OCI-M2 (cell line): ENCODE results near the gene OPN4.

Experiments used
- DNase-seq: peaks from one replicate; lab custom pipeline; 2025; ENCODE audit not compliant: unreplicated experiment; lab: John Stamatoyannopoulos, UW

OPN4 gene

GRCh38 chr10:86661161-86662025 lies 7.0 kb downstream of the OPN4 start:
- no peak for DNase-seq

GRCh38 chr10:86662186-86663045 lies 8.1 kb downstream of the OPN4 start:
- DNase-seq = no peak

GRCh38 chr10:86663046-86663345 lies 8.6 kb downstream of the OPN4 start:
- no peak for DNase-seq

- no peak for DNase-seq
Measured at GRCh38 chr10:86663576-86664339, 9.4 kb downstream of the OPN4 start.

- no peak for DNase-seq
Measured at GRCh38 chr10:86664341-86665217, 10.2 kb downstream of the OPN4 start.

GRCh38 chr10:86665218-86665607 lies 10.9 kb downstream of the OPN4 start:
- no peak for DNase-seq

GRCh38 chr10:86665868-86666267 lies 11.5 kb downstream of the OPN4 start:
- no peak for DNase-seq

- no peak for DNase-seq
Measured at GRCh38 chr10:86666538-86666937, 12.2 kb downstream of the OPN4 start.

- no peak for DNase-seq
Measured at GRCh38 chr10:86667421-86668181, 13.3 kb downstream of the OPN4 start.

GRCh38 chr10:86668297-86669165 lies 14.2 kb downstream of the OPN4 start, which contains the start of gene LDB3:
TSS of gene LDB3 (plus strand) at chr10:86668511. CDS start at chr10:86668692, 181 bp downstream.
- DNase-seq = no peak

GRCh38 chr10:86670290-86670811 lies 16.0 kb downstream of the OPN4 start:
- no peak for DNase-seq

GRCh38 chr10:86670876-86671275 lies 16.5 kb downstream of the OPN4 start:
- DNase-seq = no peak

GRCh38 chr10:86671419-86671818 lies 17.1 kb downstream of the OPN4 start:
- no peak for DNase-seq

GRCh38 chr10:86671985-86672710 lies 17.8 kb downstream of the OPN4 start:
- DNase-seq = no peak

- DNase-seq = no peak
Measured at GRCh38 chr10:86673216-86673826, 19.0 kb downstream of the OPN4 start.

- DNase-seq = no peak
Measured at GRCh38 chr10:86673827-86674581, 19.7 kb downstream of the OPN4 start.

GRCh38 chr10:86674912-86675311 lies 20.6 kb downstream of the OPN4 start:
- no peak for DNase-seq
